KMS-11 (cell line): ENCODE measurements around the gene WDR90.

Experiments
- H2AFZ ChIP-seq: fragments of 200-600 bp; sonication (generic); 2 replicates; pipeline ENCODE4 v1.6.1; 2016; ENCODE audit warnings: antibody characterized with exemption, mixed run types, low read depth
- H3K27ac ChIP-seq: fragments of 200-600 bp; sonication (generic); 2 replicates; pipeline ENCODE4 v1.6.1; 2016; ENCODE audit warnings: mild to moderate bottlenecking, mixed run types
- H3K27me3 ChIP-seq: fragments of 200-600 bp; sonication (generic); 2 replicates; pipeline ENCODE4 v1.6.1; 2017; ENCODE audit warnings: mild to moderate bottlenecking, low read depth, mixed run types, moderate library complexity; ENCODE audit not compliant: insufficient read depth
- H3K36me3 ChIP-seq: fragments of 200-600 bp; sonication (generic); 2 replicates; pipeline ENCODE4 v1.6.1; 2017; ENCODE audit warnings: mild to moderate bottlenecking, mixed run types; ENCODE audit not compliant: insufficient read depth
- H3K4me1 ChIP-seq: fragments of 200-600 bp; sonication (generic); 2 replicates; pipeline ENCODE4 v1.6.1; 2016; ENCODE audit warnings: mild to moderate bottlenecking, low read depth, mixed run types; ENCODE audit not compliant: poor library complexity, severe bottlenecking
- H3K4me2 ChIP-seq: fragments of 200-600 bp; sonication (generic); 2 replicates; pipeline ENCODE4 v1.7.0; 2016; ENCODE audit warnings: mild to moderate bottlenecking, mixed run types
- H3K4me3 ChIP-seq: fragments of 200-600 bp; sonication (generic); IDR thresholded peaks from 2 replicates; pipeline ENCODE4 v1.6.1; 2017; ENCODE audit warnings: low read depth, low read length, mixed read lengths; ENCODE audit not compliant: insufficient read depth
- H3K79me2 ChIP-seq: fragments of 200-600 bp; sonication (generic); 2 replicates; pipeline ENCODE4 v1.6.1; 2016; ENCODE audit warnings: low read depth, mixed run types; ENCODE audit not compliant: insufficient read depth
- H3K9ac ChIP-seq: fragments of 200-600 bp; sonication (generic); 2 replicates; pipeline ENCODE4 v1.6.1; 2016; ENCODE audit warnings: mild to moderate bottlenecking, mixed run types
- H4K20me1 ChIP-seq: fragments of 200-600 bp; sonication (generic); 2 replicates; pipeline ENCODE4 v1.6.1; 2016; ENCODE audit warnings: mild to moderate bottlenecking, mixed run types; ENCODE audit not compliant: insufficient read depth
- TF ChIP-seq, protein P1 (sequence below): fragments of 200-600 bp; sonication (generic); conservative IDR thresholded peaks from 2 replicates; pipeline ENCODE4 v1.6.1; 2017; ENCODE audit warnings: low read depth, mild to moderate bottlenecking, antibody characterized with exemption, low read length, moderate library complexity, mixed read lengths

The WDR90 gene

DNA sequence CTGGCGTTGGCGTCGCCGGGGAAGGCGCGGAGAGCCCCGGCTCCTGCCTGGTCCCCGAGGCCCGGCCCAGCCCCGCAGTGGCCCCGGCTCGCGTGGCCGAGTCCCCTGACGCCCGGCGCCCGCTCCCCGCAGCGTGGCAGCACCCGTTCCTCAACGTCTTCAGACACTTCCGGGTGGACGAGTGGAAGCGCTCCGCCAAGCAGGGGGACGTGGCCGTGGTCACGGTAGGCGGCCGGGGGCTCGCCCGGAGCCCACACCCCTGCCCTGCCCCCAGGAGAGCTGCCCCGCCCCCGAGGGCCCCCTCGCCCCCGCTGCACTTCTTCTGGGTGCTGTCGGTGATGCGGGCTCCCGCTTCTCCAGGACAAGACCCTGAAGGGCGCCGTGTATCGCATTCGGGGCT lies 466 bp downstream of the WDR90 start:
- Histone ChIP-seq H3K4me2 (peak overlapping the region; percentile 88), H3K4me3 (no peak overlapping the region), H3K9ac (peak overlapping the region; percentile 87), H3K4me1 (peaks cover 8% of the 10 kb centered on the region), H3K36me3 (no peaks in the 10 kb centered on the region), H4K20me1 (no peaks in the 10 kb centered on the region), H3K79me2 (peaks cover 23% of the 10 kb centered on the region; the same call in 1 of the 2 replicates), H3K27me3 (no peaks in the 10 kb centered on the region), H2AFZ (peak overlapping the region; percentile 50), H3K27ac (peak overlapping the region; percentile 84)
- TF ChIP-seq, protein P1, sequence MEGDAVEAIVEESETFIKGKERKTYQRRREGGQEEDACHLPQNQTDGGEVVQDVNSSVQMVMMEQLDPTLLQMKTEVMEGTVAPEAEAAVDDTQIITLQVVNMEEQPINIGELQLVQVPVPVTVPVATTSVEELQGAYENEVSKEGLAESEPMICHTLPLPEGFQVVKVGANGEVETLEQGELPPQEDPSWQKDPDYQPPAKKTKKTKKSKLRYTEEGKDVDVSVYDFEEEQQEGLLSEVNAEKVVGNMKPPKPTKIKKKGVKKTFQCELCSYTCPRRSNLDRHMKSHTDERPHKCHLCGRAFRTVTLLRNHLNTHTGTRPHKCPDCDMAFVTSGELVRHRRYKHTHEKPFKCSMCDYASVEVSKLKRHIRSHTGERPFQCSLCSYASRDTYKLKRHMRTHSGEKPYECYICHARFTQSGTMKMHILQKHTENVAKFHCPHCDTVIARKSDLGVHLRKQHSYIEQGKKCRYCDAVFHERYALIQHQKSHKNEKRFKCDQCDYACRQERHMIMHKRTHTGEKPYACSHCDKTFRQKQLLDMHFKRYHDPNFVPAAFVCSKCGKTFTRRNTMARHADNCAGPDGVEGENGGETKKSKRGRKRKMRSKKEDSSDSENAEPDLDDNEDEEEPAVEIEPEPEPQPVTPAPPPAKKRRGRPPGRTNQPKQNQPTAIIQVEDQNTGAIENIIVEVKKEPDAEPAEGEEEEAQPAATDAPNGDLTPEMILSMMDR: no peak

DNA sequence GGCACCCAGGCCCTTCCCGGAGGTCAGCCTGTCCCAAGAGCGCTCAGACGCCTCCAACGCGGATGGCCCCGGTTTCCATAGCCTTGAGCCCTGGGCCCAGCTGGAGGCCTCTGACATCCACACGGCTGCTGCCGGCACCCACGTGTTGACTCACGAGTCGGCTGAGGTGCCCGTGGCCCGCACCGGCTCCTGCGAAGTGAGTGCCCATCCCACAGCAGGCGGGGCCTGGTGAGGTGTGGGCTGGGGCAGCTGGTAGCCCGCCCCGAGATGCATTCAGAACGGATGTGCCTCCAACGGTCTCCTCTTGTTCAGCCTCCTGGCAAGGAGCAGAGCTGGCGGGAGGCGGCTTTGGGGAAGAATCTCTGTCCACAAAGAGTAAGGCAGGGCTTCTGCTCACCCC lies 2.7 kb downstream of the WDR90 start:
- no peak overlapping the region for H3K4me3 ChIP-seq
- no peak overlapping the region for H3K9ac ChIP-seq
- H3K27me3 ChIP-seq: no peaks in the 10 kb centered on the region
- TF ChIP-seq, protein P1: no peak
- H3K4me2 ChIP-seq: no peak overlapping the region
- H2AFZ ChIP-seq: no peak overlapping the region
- H3K4me1 ChIP-seq: peaks cover 8% of the 10 kb centered on the region
- H3K36me3 ChIP-seq: no peaks in the 10 kb centered on the region
- no peaks in the 10 kb centered on the region for H4K20me1 ChIP-seq
- H3K79me2 ChIP-seq: peaks cover 17% of the 10 kb centered on the region; the same call in 1 of the 2 replicates
- no peak overlapping the region for H3K27ac ChIP-seq

DNA sequence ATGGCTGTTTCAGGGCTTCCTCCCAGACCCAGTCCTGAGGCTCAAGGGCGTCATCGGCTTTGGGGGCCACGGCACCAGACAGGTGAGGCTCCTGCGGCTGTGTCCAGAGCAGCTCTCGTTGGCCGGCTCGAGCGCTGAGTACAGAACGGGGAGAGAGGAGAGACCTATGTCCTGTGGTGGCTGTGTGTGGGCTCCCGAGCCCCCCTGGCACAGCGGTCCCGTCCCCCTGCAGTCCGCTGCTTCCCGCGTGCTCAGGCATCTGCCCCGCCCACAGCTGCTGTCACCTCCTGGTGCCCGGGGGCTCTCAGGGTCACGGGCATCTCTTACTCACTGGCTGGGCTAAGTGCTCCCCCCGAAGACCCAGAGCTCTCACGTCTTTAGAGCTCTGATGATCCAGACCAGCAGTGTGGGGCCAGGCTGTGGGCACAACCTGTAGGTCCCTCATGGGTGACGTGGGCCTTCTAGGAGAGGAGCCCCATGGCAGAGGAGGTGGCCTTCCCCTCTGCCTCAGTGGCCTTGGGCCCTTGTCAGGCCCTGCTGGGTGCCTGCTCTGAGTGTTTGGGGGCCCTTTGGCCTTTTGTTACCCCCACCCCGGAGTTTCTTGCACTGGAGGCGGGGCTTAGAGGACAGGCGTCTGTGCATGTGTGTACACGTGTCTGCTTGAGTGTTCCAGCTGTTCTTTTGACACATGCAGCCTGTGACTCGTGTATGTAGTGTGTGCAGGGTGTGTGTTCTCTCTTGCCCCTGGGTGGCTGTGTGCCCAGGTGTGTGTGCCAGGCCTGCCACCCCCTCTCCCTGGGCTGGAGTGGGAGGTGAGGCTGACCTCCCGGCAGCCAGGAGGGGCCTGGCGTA lies 3.5 kb downstream of the WDR90 start:
- Histone ChIP-seq H3K4me3 (no peak overlapping the region), H3K27me3 (no peaks in the 10 kb centered on the region), H3K36me3 (no peaks in the 10 kb centered on the region), H3K4me1 (peaks cover 8% of the 10 kb centered on the region), H3K9ac (no peak overlapping the region), H2AFZ (no peak overlapping the region), H3K4me2 (no peak overlapping the region), H3K27ac (no peak overlapping the region), H4K20me1 (no peaks in the 10 kb centered on the region), H3K79me2 (0 out of 2 replicates have a peak, but pooled peaks cover 17% of the 10 kb centered on the region)
- TF ChIP-seq, protein P1: no peak

GRCh38 chr16:654034-654433 lies 4.9 kb downstream of the WDR90 start:
- H4K20me1 ChIP-seq: no peaks in the 10 kb centered on the region
- no peak overlapping the region for H3K27ac ChIP-seq
- H3K79me2 ChIP-seq: 0 out of 2 replicates have a peak, but pooled peaks cover 11% of the 10 kb centered on the region
- H3K4me2 ChIP-seq: no peak overlapping the region
- H3K4me1 ChIP-seq: peaks cover 8% of the 10 kb centered on the region
- TF ChIP-seq, protein P1: no peak
- no peak overlapping the region for H2AFZ ChIP-seq
- no peak overlapping the region for H3K4me3 ChIP-seq
- no peaks in the 10 kb centered on the region for H3K27me3 ChIP-seq
- H3K9ac ChIP-seq: no peak overlapping the region
- no peaks in the 10 kb centered on the region for H3K36me3 ChIP-seq
